Skeletal muscle tissue (tissue), 4 donors: Measurements from ENCODE around the gene MBNL2. TPM values are rescaled to one million over a fixed set of nuclear protein-coding genes. Genes with fewer than 3 reads are reported as not detected.

Source experiments
- H3K27ac ChIP-seq: one replicate; pipeline ENCODE4 v1.7.0; 2013; ENCODE audit warnings: mild to moderate bottlenecking, low read depth, low read length, inconsistent platforms
- H3K27me3 ChIP-seq, 3 donors: one replicate each; pipeline ENCODE4 v1.7.0; 2013; ENCODE audit warnings: low read length in 3 of 3; ENCODE audit not compliant: control insufficient read depth in 3 of 3, insufficient read depth in 3 of 3
- H3K36me3 ChIP-seq, 3 donors: one replicate each; pipeline ENCODE4 v1.7.0; 2013; ENCODE audit warnings: low read length in 3 of 3; ENCODE audit not compliant: control insufficient read depth in 3 of 3, insufficient read depth in 3 of 3
- H3K4me1 ChIP-seq, 3 donors: one replicate each; pipeline ENCODE4 v1.7.0; 2013; ENCODE audit warnings: low read length in 3 of 3, mild to moderate bottlenecking in 3 of 3; ENCODE audit not compliant: control insufficient read depth in 3 of 3, insufficient read depth in 3 of 3
- H3K4me3 ChIP-seq, 3 donors: one replicate each; pipeline ENCODE4 v1.7.0; 2013; ENCODE audit warnings: low read length in 3 of 3
- H3K9ac ChIP-seq, 3 donors: one replicate each; pipeline ENCODE4 v1.7.0; 2013; ENCODE audit warnings: low read length in 3 of 3, mild to moderate bottlenecking in 3 of 3, moderate library complexity in 2 of 3, low read depth in 1 of 3
- H3K9me3 ChIP-seq, 3 donors: one replicate each; pipeline ENCODE4 v1.7.0; 2013; ENCODE audit warnings: low read length in 3 of 3; ENCODE audit not compliant: control insufficient read depth in 3 of 3
- total RNA-seq: library from RNA; depleted of rRNA; stranded (reverse); fragments of >200 nt; gene quantifications from one replicate; pipeline ENCODE4 v1.2.3, GENCODE V29; 2014
- donor health status: Osteomylitis.

The MBNL2 gene, protein sequence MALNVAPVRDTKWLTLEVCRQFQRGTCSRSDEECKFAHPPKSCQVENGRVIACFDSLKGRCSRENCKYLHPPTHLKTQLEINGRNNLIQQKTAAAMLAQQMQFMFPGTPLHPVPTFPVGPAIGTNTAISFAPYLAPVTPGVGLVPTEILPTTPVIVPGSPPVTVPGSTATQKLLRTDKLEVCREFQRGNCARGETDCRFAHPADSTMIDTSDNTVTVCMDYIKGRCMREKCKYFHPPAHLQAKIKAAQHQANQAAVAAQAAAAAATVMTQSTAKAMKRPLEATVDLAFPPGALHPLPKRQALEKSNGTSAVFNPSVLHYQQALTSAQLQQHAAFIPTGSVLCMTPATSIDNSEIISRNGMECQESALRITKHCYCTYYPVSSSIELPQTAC
- total RNA-seq, result 30.3 TPM

DNA sequence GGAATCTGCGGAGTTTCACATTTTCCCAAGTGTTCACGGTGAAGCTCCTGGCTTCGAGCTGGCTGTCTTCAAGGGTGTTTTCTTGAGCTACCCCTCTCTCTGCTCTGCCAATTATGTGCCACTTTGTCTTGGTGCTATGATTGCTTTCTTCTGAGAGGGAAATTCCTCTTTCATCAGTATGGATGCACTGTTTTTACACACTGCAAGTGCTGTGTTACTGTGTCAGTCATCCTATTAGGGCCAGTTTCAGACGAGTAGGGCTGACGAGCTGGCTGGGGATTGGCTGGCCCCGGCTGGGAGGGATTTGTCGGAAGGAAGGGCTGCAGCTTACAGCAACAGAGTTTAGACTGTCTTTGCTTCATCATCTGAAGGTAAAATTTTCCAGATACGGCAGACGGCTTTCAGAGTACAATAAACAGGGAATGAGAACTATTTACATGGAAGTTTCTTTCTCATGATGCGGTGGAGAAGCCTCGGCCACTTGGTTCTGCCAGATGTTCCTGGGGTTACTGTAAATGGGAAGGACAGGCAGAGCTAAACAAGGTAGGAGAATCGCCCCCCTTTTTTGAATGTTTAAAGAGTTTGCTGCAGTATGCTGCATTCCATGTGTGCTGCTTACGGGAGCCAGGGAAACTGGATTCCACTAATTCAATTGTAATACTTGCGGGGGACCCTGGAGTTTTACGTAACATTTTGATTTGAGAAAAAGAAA lies at the start of gene MBNL2:
Gene MBNL2 (plus strand): TSS at position 345 of the 712 bp plus-strand sequence. CDS start 53,903 bp downstream, outside the sequence.
- H3K9me3 ChIP-seq, result no peaks in the 10 kb centered on the region
- H3K27ac ChIP-seq, result peak within 1 kb of the TSS; percentile 83
- peak within 1 kb of the TSS; percentile 82 to 86 (median 84) for H3K9ac ChIP-seq
- H3K4me3 ChIP-seq, result peak within 1 kb of the TSS; percentile 83 to 98 (median 85)
- H3K4me1 ChIP-seq, result peaks cover 23 to 34% (median 25%) of the 10 kb centered on the region in 3 donors
- no peaks in the 10 kb centered on the region for H3K36me3 ChIP-seq
- no peaks in the 10 kb centered on the region for H3K27me3 ChIP-seq

- no peaks in the 10 kb centered on the region for H3K36me3 ChIP-seq
- H3K4me1 ChIP-seq, result no peaks in the 10 kb centered on the region
- no peak overlapping the region for H3K4me3 ChIP-seq
- H3K27me3 ChIP-seq, result no peaks in the 10 kb centered on the region
- no peak overlapping the region for H3K27ac ChIP-seq
- no peak overlapping the region for H3K9ac ChIP-seq
- H3K9me3 ChIP-seq, result peaks cover 0 to 4% (median 0%) of the 10 kb centered on the region in 3 donors
Measured at GRCh38 chr13:97174638-97175037, 47.5 kb upstream of the MBNL2 start.

GRCh38 chr13:97175041-97175440 lies 47.1 kb upstream of the MBNL2 start:
- no peak overlapping the region for H3K4me3 ChIP-seq
- H3K4me1 ChIP-seq, result no peaks in the 10 kb centered on the region
- no peak overlapping the region for H3K9ac ChIP-seq
- no peaks in the 10 kb centered on the region for H3K36me3 ChIP-seq
- no peaks in the 10 kb centered on the region for H3K27me3 ChIP-seq
- no peak overlapping the region for H3K27ac ChIP-seq
- H3K9me3 ChIP-seq, result peaks cover 0 to 4% (median 0%) of the 10 kb centered on the region in 3 donors

DNA sequence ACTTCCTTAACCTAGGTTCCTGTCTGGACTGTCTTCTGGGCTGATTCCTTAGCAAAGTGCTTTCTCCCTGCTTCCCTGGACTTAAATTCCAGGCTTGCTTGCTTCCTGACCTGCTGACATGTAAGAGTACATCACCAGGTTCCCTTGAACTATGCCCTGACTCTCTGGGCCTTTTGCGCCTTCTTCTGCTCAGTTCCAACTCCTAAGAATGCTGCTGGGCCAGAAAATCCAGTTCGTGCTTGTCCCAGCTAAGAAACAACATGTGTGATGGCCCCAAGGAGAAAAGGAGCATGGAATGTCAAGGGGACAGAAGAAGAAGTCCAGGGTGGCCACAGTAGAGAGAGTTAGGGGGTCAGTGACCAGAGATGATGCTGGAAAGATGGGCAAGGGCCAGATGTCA lies 42.6 kb upstream of the MBNL2 start:
- no peaks in the 10 kb centered on the region for H3K4me1 ChIP-seq
- no peak overlapping the region for H3K4me3 ChIP-seq
- no peak overlapping the region for H3K27ac ChIP-seq
- H3K9me3 ChIP-seq, result peaks cover 0 to 4% (median 0%) of the 10 kb centered on the region in 3 donors
- H3K36me3 ChIP-seq, result no peaks in the 10 kb centered on the region
- H3K27me3 ChIP-seq, result no peaks in the 10 kb centered on the region
- H3K9ac ChIP-seq, result no peak overlapping the region

GRCh38 chr13:97182111-97182890 lies 39.8 kb upstream of the MBNL2 start:
- Histone ChIP-seq H3K27ac (no peak overlapping the region), H3K27me3 (no peaks in the 10 kb centered on the region), H3K9ac (no peak overlapping the region)

GRCh38 chr13:97185291-97185690 lies 36.8 kb upstream of the MBNL2 start:
- Histone ChIP-seq H3K4me1 (no peaks in the 10 kb centered on the region), H3K36me3 (no peaks in the 10 kb centered on the region), H3K9ac (no peak overlapping the region), H3K4me3 (no peak overlapping the region), H3K9me3 (no peaks in the 10 kb centered on the region), H3K27ac (no peak overlapping the region), H3K27me3 (no peaks in the 10 kb centered on the region)

More at GRCh38 chr13:97182111-97182890, 39.8 kb upstream of the MBNL2 start:
- Histone ChIP-seq H3K9me3 (no peaks in the 10 kb centered on the region), H3K4me3 (no peak overlapping the region), H3K4me1 (no peaks in the 10 kb centered on the region), H3K36me3 (no peaks in the 10 kb centered on the region)

DNA sequence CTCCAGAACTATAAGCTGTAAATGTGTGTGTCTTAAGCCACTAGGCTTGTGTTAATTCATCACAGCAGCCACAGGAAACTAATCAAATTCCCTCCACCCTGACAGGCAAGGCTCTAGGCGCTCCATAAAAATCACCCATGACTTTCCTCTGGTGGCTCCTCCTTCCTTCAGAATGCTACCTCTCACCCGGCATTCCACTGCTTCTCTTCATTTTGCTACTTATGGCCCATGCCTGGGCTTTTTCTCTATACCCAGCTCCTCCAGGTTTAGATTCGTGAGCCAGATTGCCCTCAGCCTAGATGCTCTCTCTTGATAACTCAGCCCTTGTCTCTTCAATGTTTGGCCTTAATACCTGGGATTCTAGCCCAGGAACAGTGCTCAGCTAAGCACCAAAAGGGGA lies 36.4 kb upstream of the MBNL2 start:
- Histone ChIP-seq H3K9ac (no peak overlapping the region), H3K4me3 (no peak overlapping the region), H3K9me3 (no peaks in the 10 kb centered on the region), H3K4me1 (no peaks in the 10 kb centered on the region), H3K36me3 (no peaks in the 10 kb centered on the region), H3K27ac (no peak overlapping the region), H3K27me3 (no peaks in the 10 kb centered on the region)

- Histone ChIP-seq H3K9ac (no peak overlapping the region), H3K4me3 (no peak overlapping the region), H3K36me3 (no peaks in the 10 kb centered on the region), H3K9me3 (no peaks in the 10 kb centered on the region), H3K27ac (no peak overlapping the region), H3K4me1 (no peaks in the 10 kb centered on the region), H3K27me3 (no peaks in the 10 kb centered on the region)
Measured at GRCh38 chr13:97188207-97188606, 33.9 kb upstream of the MBNL2 start.

DNA sequence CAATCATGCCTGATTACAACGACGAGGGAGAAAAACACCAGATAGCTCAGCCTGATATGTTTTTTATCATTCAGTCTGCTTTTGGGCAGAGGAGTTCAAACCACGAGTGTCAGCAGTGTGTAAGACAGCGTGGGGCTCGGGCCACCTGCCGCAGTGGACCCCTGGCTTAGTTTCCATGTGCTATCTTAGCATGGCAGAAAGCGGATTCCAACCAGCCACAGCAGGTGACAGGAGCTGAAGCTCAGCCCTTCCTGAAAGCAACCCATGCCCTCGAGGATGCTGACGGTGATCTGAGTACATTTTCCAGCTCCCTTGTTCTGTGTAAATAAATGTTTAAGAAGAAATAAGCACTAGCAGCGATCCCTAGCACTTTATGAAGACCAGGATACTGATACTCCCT lies 32.2 kb upstream of the MBNL2 start:
- H3K4me3 ChIP-seq, result no peak overlapping the region
- H3K27me3 ChIP-seq, result no peaks in the 10 kb centered on the region
- H3K4me1 ChIP-seq, result no peaks in the 10 kb centered on the region
- H3K36me3 ChIP-seq, result no peaks in the 10 kb centered on the region
- H3K9me3 ChIP-seq, result no peaks in the 10 kb centered on the region
- no peak overlapping the region for H3K27ac ChIP-seq
- H3K9ac ChIP-seq, result no peak overlapping the region
